SJCRH30 (cell line): ENCODE data around the gene RPLP1. TPM values are rescaled to one million over a fixed set of nuclear protein-coding genes. Genes with fewer than 3 reads are reported as not detected.
"Not testable (repeated sequence)": the region's sequence is repeated elsewhere in the genome, so short reads cannot be mapped to it uniquely, and the experiment has no call there.

Experiments
- DNase-seq, 2 experiments: peaks; one replicate each; pipeline ENCODE4 v3.0.0-alpha.2; 2015 to 2020
- H3K27ac ChIP-seq: fragments of 250-450 bp; sonication (Bioruptor Pico); 2 replicates; pipeline ENCODE4 v1.5.1; 2020; ENCODE audit warnings: mild to moderate bottlenecking, moderate library complexity
- H3K27me3 ChIP-seq: fragments of 250-450 bp; sonication (Bioruptor Pico); 2 replicates; pipeline ENCODE4 v1.5.1; 2020; ENCODE audit warnings: mild to moderate bottlenecking, moderate library complexity
- H3K36me3 ChIP-seq: fragments of 250-450 bp; sonication (Bioruptor Pico); 2 replicates; pipeline ENCODE4 v1.5.1; 2020; ENCODE audit warnings: mild to moderate bottlenecking, moderate library complexity
- H3K4me1 ChIP-seq: fragments of 250-450 bp; sonication (Bioruptor Pico); 2 replicates; pipeline ENCODE4 v1.5.1; 2020; ENCODE audit warnings: mild to moderate bottlenecking, moderate library complexity
- H3K4me3 ChIP-seq: fragments of 250-450 bp; sonication (Bioruptor Pico); 2 replicates; pipeline ENCODE4 v1.5.1; 2020; ENCODE audit warnings: mild to moderate bottlenecking, moderate library complexity
- H3K9me3 ChIP-seq: fragments of 250-450 bp; sonication (Bioruptor Pico); replicated peaks from 2 replicates; pipeline ENCODE4 v1.5.1; 2020; ENCODE audit warnings: mild to moderate bottlenecking, moderate library complexity
- total RNA-seq: library from RNA; depleted of rRNA; stranded (reverse); fragments of >200 nt; shearing (Covaris generic); gene quantifications from 2 replicates; pipeline ENCODE4 v1.2.3, GENCODE V29; 2014

Gene RPLP1
- total RNA-seq, 1 experiment from 2014 or later, result 761 TPM

DNA sequence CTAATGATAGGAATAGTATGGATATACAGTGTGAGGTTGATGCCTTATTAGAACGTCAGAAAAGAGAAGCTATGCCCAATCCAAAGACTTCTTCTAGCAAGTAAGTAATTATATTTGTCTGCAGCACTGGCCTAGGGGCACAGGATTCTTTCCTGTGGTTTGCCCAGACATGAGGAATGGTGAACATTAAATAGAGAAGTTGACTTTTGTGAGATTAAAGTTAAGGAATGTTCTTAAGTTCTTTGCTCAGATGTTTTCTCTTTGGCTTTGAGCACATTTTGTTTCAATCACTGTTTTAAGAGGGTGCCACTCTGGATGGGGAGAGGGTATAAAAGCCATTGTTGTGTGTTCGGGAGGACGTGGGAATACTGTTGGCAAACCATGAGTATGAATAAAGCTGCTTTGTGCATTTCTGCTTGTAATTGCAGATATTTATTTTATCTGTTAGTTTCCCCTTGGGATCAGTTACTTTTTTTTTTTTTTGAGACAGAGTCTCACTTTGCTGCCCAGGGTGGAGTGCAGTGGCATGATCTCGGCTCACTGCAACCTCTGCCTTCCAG lies 30.2 kb upstream of the RPLP1 start:
- Histone ChIP-seq H3K4me3 (no peak overlapping the region), H3K27me3 (no peaks in the 10 kb centered on the region), H3K9me3 (no peaks in the 10 kb centered on the region), H3K36me3 (peaks cover 95% of the 10 kb centered on the region), H3K4me1 (no peaks in the 10 kb centered on the region), H3K27ac (no peak overlapping the region)
- DNase-seq, result no peak

DNA sequence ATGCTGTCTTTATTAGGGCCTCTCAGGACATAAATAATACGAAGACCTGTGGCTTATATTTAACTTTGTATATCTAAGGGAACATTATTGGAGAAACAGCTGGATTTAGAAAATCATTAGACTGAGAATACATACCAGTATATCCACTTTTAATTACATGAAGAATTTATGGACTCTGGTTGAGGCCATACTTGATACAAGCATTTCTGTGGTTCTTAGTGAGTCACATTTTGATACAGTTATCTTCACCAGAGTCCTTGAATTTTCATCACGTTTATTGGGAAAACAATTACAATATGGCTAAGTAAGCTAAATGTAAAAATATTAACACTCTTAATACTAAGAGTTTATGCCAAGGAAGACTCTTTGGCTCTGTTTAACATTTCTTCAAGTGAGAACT lies 28.6 kb upstream of the RPLP1 start:
- Histone ChIP-seq H3K27me3 (no peaks in the 10 kb centered on the region), H3K27ac (no peak overlapping the region), H3K9me3 (no peaks in the 10 kb centered on the region), H3K4me1 (no peaks in the 10 kb centered on the region), H3K4me3 (no peak overlapping the region), H3K36me3 (peaks cover 94% of the 10 kb centered on the region)
- DNase-seq, result no peak

DNA sequence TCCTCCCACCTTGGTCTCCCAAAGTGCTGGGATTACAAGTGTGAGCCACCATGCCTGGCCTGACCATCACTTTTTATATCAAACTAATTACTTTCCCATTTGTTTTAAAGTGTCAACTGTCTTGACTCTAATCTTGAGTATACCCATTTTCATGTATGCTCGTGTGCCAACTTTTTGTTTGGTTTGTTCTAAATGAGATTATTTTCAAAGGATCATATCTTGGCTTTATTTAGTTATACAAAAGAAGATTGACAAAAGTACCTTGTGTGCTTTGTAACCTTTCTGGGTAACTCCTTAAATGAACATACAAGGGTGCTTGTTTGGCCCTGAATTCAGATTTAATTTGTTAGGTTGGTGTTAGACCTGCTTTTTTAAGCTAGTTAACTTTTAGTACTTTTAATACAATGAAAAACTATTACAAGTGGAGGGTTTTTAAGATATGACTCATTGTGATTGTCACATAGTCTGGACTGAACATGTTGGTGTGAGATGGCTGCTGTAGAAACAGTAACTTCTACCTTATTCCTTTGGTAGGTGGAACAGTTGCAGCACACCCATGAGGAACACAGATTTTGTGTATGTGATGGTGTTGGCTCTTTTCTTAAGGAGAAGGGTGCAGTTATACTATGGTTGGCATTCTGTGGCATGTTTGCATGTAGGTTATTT lies 27.7 kb upstream of the RPLP1 start:
- Histone ChIP-seq H3K9me3 (no peaks in the 10 kb centered on the region), H3K4me1 (no peaks in the 10 kb centered on the region), H3K4me3 (no peak overlapping the region), H3K27me3 (no peaks in the 10 kb centered on the region), H3K27ac (no peak overlapping the region), H3K36me3 (peaks cover 96% of the 10 kb centered on the region)
- no peak for DNase-seq

DNA sequence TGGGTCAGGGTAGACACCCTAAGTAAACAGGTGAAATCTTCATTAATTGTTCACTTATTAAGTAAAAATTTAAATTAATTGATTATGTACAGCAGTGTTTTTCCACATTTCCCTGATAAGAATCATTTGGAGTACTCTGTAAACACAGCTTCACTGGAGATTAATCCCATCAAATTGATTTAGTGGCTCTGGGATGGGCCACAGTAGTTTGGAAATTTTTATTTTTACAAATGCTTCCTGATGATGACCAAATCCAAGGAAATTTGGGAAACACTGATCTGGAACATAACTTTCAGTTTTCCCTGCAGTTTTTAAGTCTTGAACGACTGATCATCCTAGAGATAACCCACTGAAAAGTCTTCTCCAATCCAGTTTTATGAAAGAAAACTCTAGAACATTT lies 18.8 kb upstream of the RPLP1 start:
- peaks cover 96% of the 10 kb centered on the region for H3K36me3 ChIP-seq

DNA sequence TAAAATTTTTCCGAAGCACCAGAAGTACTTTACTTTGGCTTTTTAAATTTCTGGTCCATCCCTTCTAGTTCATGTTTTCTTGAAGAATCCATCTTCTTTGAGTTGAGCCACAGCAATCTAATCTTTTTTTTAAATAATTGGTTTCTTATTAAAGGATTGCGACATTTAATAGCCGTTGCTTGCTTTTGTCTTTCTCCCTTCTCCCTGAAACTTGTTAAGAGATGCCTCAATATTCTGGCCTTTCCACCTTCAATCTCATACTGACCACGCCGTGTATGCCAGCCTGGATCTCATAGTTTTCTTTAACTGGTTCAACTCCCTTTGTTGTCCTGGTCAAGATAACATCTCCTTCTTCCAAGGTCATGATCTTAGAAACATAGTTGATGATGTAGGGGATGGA lies 18.4 kb upstream of the RPLP1 start:
- H3K4me1 ChIP-seq, result no peaks in the 10 kb centered on the region
- H3K27ac ChIP-seq, result no peak overlapping the region
- no peaks in the 10 kb centered on the region for H3K9me3 ChIP-seq
- no peaks in the 10 kb centered on the region for H3K27me3 ChIP-seq
- no peak for DNase-seq
- H3K36me3 ChIP-seq, result peaks cover 96% of the 10 kb centered on the region
- no peak overlapping the region for H3K4me3 ChIP-seq

More for the DNA sequence above, 18.8 kb upstream of the RPLP1 start:
- H3K9me3 ChIP-seq, result no peaks in the 10 kb centered on the region
- no peak for DNase-seq
- no peaks in the 10 kb centered on the region for H3K27me3 ChIP-seq
- no peaks in the 10 kb centered on the region for H3K4me1 ChIP-seq
- H3K27ac ChIP-seq, result no peak overlapping the region
- no peak overlapping the region for H3K4me3 ChIP-seq

DNA sequence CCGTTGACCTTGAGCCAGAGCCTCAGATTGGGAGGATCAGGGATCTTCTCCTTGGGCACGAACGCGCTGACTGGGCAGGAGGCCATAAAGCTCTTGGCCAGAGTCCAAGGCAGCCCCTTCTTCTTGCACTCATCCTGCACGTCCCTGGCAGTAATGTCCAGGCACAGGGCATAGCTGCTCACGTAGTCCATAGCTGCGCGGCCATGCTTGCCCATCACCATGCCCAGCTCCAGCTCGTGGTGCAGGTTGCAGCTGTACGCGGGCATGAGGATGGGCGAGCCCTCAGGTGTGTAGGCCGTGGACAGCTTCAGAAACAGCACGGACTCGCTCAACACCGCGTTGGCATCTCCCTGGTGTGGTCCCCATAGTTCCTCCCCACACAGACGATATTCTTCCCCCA lies 17.9 kb upstream of the RPLP1 start:
- Histone ChIP-seq H3K9me3 (no peaks in the 10 kb centered on the region), H3K4me3 (no peak overlapping the region), H3K4me1 (no peaks in the 10 kb centered on the region), H3K27ac (no peak overlapping the region), H3K36me3 (peaks cover 96% of the 10 kb centered on the region), H3K27me3 (no peaks in the 10 kb centered on the region)
- DNase-seq, result no peak

DNA sequence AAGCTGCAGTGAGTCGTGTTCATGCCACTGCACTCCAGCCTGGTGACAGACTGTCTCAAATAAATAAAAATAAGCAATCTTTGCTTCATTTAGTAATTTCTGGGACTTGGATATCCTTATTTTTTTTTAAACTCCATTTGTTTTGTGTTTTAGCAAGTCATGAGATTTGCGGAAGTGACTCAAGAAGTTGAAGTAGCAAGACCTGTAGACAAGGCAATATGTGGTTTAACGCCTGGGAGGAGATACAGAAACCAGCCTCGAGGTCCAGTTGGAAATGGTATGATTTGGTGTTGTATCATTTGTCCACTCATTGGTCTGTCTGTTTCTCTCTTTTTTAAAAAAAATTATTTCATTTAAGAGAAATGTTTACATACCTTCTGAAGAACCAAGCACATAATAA lies 16.6 kb upstream of the RPLP1 start:
- no peaks in the 10 kb centered on the region for H3K9me3 ChIP-seq
- no peak overlapping the region for H3K27ac ChIP-seq
- H3K36me3 ChIP-seq, result peaks cover 96% of the 10 kb centered on the region
- H3K4me1 ChIP-seq, result no peaks in the 10 kb centered on the region
- no peak overlapping the region for H3K4me3 ChIP-seq
- DNase-seq, result no peak
- H3K27me3 ChIP-seq, result no peaks in the 10 kb centered on the region

DNA sequence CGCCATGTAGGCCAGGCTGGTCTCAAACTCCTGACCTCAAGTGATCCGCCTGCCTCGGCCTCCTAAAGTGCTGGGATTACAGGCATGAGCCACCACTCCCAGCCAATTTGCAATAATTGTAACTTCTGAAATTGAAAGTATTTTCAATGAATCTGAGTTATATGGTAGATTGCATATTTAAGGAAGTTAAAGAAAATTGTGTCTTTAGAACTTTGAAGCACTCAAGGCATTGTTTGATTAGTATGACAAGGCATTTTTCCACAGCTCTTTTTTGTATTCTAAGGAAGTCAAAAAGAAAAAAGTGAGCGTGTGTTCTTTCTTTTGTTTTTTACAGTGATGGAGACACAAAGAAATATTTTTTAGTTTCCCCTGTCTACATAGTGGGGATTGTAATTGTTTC lies 15.7 kb upstream of the RPLP1 start:
- H3K36me3 ChIP-seq, result peaks cover 98% of the 10 kb centered on the region

DNA sequence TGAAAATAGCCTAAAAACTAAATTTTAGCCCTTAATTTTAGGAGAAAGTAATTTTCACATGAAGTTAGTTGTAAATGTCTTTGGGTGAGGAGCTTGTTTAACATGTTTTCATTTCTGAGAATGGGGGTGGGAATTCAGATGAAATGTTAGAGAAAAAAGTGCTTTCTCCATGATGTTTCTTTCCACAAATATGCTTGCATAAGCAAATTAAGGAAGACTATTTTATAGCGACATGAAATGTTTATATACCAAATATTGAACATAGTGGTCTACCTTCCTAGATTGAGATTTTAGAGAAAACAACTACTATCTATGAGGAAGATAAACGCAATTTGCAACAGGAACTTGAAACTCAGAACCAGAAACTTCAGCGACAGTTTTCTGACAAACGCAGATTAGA lies 13.0 kb upstream of the RPLP1 start:
- Histone ChIP-seq H3K4me1 (no peaks in the 10 kb centered on the region), H3K27ac (no peak overlapping the region), H3K27me3 (no peaks in the 10 kb centered on the region), H3K9me3 (no peaks in the 10 kb centered on the region), H3K36me3 (peaks cover 98% of the 10 kb centered on the region), H3K4me3 (no peak overlapping the region)
- no peak for DNase-seq

More for the DNA sequence above, 15.7 kb upstream of the RPLP1 start:
- Histone ChIP-seq H3K9me3 (no peaks in the 10 kb centered on the region), H3K4me1 (no peaks in the 10 kb centered on the region), H3K27ac (no peak overlapping the region), H3K4me3 (no peak overlapping the region), H3K27me3 (no peaks in the 10 kb centered on the region)
- DNase-seq, result no peak

DNA sequence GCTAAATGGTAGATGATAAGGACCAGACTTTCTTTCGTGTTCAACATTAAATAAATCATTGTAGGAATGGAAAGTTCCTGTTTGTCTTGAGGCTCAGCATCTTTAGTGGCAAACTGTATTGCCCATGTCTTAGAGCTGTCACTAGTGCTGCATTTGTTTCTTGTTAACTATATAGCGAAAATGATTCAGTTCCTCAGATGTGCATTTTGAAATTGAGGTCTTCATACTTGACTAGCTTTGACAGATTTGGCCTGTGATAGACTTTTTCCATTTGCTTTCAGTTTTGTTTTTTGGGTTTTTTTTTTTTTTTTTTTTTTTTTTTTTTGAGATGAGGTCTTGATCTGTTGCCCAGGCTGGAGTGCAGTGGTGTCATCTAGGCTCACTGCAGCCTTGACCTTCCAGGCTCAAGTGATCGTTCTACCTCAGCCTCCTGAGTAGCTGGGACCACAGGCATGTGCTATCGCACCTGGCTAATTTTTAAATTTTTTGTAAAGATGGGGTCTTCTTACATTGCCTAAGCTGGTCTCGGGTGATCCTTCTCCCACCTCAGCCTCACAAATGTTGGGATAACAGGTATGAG lies 9.5 kb upstream of the RPLP1 start:
- DNase-seq, result no peak
- Histone ChIP-seq H3K36me3 (peaks cover 98% of the 10 kb centered on the region), H3K4me3 (no peak overlapping the region), H3K4me1 (no peaks in the 10 kb centered on the region), H3K27me3 (no peaks in the 10 kb centered on the region), H3K27ac (no peak overlapping the region), H3K9me3 (no peaks in the 10 kb centered on the region)

DNA sequence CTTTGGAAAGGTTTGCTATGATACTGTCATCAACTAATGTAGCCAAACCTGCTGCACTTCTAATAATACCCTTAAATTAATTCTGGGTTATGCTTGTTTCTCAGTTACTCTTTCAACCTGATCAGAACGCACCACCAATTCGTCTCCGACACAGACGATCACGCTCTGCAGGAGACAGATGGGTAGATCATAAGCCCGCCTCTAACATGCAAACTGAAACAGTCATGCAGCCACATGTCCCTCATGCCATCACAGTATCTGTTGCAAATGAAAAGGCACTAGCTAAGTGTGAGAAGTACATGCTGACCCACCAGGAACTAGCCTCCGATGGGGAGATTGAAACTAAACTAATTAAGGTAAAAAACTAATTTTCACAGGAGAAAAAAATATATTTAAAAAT lies 7.9 kb upstream of the RPLP1 start:
- Histone ChIP-seq H3K36me3 (peaks cover 91% of the 10 kb centered on the region), H3K27me3 (no peaks in the 10 kb centered on the region), H3K9me3 (no peaks in the 10 kb centered on the region), H3K27ac (no peak overlapping the region), H3K4me3 (no peak overlapping the region), H3K4me1 (no peaks in the 10 kb centered on the region)
- DNase-seq, result no peak

DNA sequence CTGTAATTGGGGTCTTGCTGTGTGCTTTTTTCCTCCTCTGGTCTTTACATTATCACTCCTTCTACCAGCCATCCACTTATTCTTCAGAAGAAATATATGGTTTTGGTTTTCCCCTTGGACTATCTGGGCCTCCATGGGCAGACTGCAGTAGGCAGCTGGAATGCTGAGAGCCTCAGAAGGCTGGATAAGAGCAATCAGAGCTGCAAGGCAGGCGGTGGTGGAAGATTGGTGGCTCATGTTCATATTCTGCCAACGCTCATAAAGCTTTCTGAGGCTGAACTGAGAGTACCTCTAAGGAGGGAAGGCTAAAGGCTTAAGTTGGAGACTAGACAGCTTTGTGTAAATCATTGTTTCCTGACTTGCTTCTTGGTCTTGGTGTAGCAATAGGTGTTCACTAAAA lies 5.7 kb upstream of the RPLP1 start:
- Histone ChIP-seq H3K36me3 (peaks cover 68% of the 10 kb centered on the region), H3K9me3 (no peaks in the 10 kb centered on the region), H3K4me3 (no peak overlapping the region), H3K27me3 (no peaks in the 10 kb centered on the region), H3K27ac (no peak overlapping the region), H3K4me1 (no peaks in the 10 kb centered on the region)
- no peak for DNase-seq

DNA sequence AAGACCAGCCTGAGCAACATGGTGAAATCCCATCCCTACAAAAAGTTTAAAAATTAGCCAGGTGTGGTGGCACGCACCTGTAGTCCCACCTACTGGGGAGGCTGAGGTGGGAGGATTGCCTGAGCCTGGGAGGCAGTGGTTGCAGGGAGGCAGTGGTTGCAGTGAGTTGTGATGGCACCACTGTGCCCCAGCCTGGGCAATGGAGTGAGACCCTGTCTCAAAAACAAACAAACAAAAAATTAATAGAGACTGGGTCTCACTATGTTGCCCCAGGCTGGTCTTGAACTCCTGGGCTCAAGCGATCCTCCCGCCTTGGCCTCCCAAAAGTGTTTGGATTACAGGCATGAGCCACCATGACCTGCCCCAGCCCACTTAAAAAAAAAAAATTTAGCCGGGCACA lies 2.4 kb upstream of the RPLP1 start:
- not testable (repeated sequence) for H3K4me3 ChIP-seq, H3K27me3 ChIP-seq, DNase-seq, H3K9me3 ChIP-seq, H3K27ac ChIP-seq, H3K4me1 ChIP-seq
- H3K36me3 ChIP-seq, result peaks cover 57% of the 10 kb centered on the region

DNA sequence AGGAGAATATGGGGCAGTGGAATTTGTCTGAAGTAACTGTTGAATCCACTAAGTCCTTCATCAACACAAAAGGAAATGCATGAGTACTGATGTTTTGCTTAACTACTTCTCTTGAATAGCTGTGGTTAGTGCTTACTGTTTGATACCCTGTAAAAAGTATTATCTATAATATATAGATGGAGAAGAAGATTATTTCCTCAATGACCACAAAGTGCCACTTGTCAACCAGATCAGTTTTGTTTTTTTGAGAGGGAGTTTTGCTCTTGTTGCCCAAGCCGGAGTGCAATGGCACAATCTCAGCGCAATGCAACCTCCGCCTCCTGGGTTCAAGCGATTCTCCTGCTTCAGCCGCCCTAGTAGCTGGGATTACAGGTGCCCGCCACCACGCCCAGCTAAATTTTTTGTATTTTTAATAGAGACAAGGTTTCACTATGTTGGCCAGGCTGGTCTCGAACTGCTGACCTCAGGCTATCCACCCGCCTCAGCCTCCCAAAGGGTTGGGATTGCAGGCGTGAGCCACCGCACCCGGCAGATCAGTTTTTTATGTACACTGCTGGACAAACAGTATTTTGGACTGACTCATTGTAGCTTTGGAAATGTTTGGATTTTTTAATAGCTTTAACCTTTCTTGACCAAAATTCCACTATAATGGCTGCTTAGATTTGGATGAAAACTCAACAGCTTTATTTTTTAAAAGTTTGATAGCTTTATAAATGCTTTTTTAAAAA lies 1.5 kb upstream of the RPLP1 start:
- Histone ChIP-seq H3K9me3 (no peaks in the 10 kb centered on the region), H3K36me3 (peaks cover 57% of the 10 kb centered on the region), H3K27ac (no peak overlapping the region; the same call in 1 of the 2 replicates), H3K4me3 (peak overlapping the region; percentile 83), H3K4me1 (0 out of 2 replicates have a peak, but pooled peaks cover 2% of the 10 kb centered on the region), H3K27me3 (no peaks in the 10 kb centered on the region)
- no peak for DNase-seq

DNA sequence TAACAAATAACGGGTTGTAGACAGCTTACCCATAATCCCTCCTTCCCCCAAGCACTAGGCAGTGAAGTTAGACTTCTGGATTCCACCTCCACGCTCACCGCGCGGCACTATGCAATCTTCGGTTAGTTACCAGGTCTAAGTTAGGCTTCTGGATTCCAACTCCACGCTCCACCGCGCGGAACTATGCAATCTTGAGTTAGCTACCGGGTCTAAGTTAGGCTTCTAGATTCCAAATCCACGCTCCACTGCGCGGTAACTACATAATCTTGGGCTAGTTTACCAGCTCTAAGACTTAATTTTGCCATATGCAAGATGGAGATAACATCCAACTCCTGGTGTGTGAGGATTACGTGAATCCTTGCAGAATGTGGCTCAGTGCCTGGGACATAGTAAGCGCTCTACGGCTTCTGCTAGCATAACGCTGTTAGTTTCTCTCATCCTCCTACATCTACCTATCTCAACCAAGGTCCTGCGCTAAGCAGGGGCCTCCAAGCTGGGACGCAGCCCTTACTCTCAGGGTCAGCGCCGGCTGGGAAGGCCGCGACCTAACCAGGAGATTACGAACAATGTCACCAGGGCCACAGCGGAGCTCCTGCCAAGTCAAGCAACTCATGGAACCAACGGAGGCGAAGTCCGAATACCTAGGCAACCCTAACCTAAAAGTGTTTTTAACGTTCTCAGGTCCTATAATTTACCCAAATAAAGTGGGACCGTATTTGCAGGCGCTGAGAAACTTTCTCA lies 497 bp upstream of the RPLP1 start:
- no peaks in the 10 kb centered on the region for H3K27me3 ChIP-seq
- peak overlapping the region; percentile 83 for H3K4me3 ChIP-seq
- no peaks in the 10 kb centered on the region for H3K9me3 ChIP-seq
- peak overlapping the region; percentile 76 for H3K27ac ChIP-seq
- peak; percentile 27 to 66 for DNase-seq
- 0 out of 2 replicates have a peak, but pooled peaks cover 2% of the 10 kb centered on the region for H3K4me1 ChIP-seq
- peaks cover 57% of the 10 kb centered on the region for H3K36me3 ChIP-seq
